GM21619 (cell line): ENCODE measurements around the gene DUSP10.

ENCODE experiments used
- ATAC-seq: cut with Tn5 transposase; IDR thresholded peaks from one replicate; pipeline ENCODE4 v1.9.1; 2021; ENCODE audit not compliant: unreplicated experiment

The DUSP10 gene

GRCh38 chr1:221655766-221656305 is 86.1 kb downstream of the DUSP10 start:
- ATAC-seq: no peak
